GM12878 (cell line): ENCODE measurements around the gene POLDIP3. TPM values are rescaled to one million over a fixed set of nuclear protein-coding genes. Genes with fewer than 3 reads are reported as not detected.

Experiments used
- ATAC-seq: fragments of 200-7000 bp; cut with Tn5 transposase; 3 replicates; pipeline ENCODE4 v1.9.1; 2020; ENCODE audit warnings: mild to moderate bottlenecking, moderate library complexity
- BruUV-seq: library from RNA; stranded (reverse); fragments of 400-500 nt; replicated peaks from 2 replicates; lab custom pipeline; 2021; lab: Mats Ljungman, UMichigan
- CTCF ChIA-PET: fragments of 300-600 bp; sonication (Branson Sonifier 250); formaldehyde crosslinking; extraction: SDS; loops from one replicate; lab custom pipeline; 2021; ENCODE audit warnings: inconsistent platforms; lab: Yijun Ruan, JAX
- POLR2A ChIA-PET: fragments of 350-600 bp; formaldehyde crosslinking; extraction: SDS; loops from one replicate; lab custom pipeline; 2021; ENCODE audit warnings: inconsistent platforms; lab: Charles Lee
- RAD21 ChIA-PET: fragments of 300-600 bp; sonication (Branson Sonifier 250); formaldehyde crosslinking; loops from one replicate; lab custom pipeline; 2023; ENCODE audit warnings: antibody characterized with exemption; ENCODE audit not compliant: unreplicated experiment; lab: Charles Lee
- SMC1A ChIA-PET: fragments of 300-600 bp; sonication (Branson Sonifier 250); formaldehyde crosslinking; loops from one replicate; lab custom pipeline; 2023; ENCODE audit not compliant: unreplicated experiment, uncharacterized antibody; lab: Charles Lee
- DNase-seq: peaks from one replicate; pipeline ENCODE4 v3.0.0-alpha.2; 2011; ENCODE audit warnings: low read depth, low spot score
- FAIRE-seq: peaks from 3 replicates; lab custom pipeline; 2011; peaks lifted over from hg19 to GRCh38; lab: Jason Lieb, UNC
- H2AFZ ChIP-seq: 2 replicates; pipeline ENCODE4 v1.6.0; 2011; ENCODE audit warnings: low read depth, low read length, control low read depth; ENCODE audit not compliant: control insufficient read depth
- H3K27ac ChIP-seq: 2 replicates; pipeline ENCODE4 v1.5.1; 2011; ENCODE audit warnings: control low read depth; ENCODE audit not compliant: control insufficient read depth, insufficient read depth
- H3K27me3 ChIP-seq, 2 experiments: replicated peaks in 1 of 2; 2 replicates each; pipeline versions ENCODE4 v1.6.0 to v1.6.1; 2011; ENCODE audit warnings: low read length in 1 of 2; ENCODE audit not compliant: control insufficient read depth in 2 of 2, insufficient read depth in 2 of 2
- H3K36me3 ChIP-seq, 2 experiments: 2 replicates each; pipeline ENCODE4 v1.5.1; 2011; ENCODE audit warnings: low read length in 1 of 2; ENCODE audit not compliant: control insufficient read depth in 2 of 2, insufficient read depth in 2 of 2
- H3K4me1 ChIP-seq: 2 replicates; pipeline ENCODE4 v1.6.1; 2011; ENCODE audit warnings: mild to moderate bottlenecking, low read length, moderate library complexity, mixed read lengths; ENCODE audit not compliant: control insufficient read depth, insufficient read depth
- H3K4me2 ChIP-seq: 2 replicates; pipeline ENCODE4 v1.6.0; 2011; ENCODE audit warnings: control low read depth; ENCODE audit not compliant: control insufficient read depth, insufficient read depth
- H3K4me3 ChIP-seq: fragments of 200-600 bp; sonication (generic); 2 replicates; pipeline ENCODE4 v1.5.1; 2016
- H3K79me2 ChIP-seq: 2 replicates; pipeline ENCODE4 v1.6.0; 2011; ENCODE audit warnings: low read length; ENCODE audit not compliant: control insufficient read depth, insufficient read depth
- H3K9ac ChIP-seq: 2 replicates; pipeline ENCODE4 v1.8.0; 2011; ENCODE audit warnings: low read length, control low read depth, mixed read lengths; ENCODE audit not compliant: control insufficient read depth, insufficient read depth
- H3K9me3 ChIP-seq: replicated peaks from 3 replicates; pipeline ENCODE4 v1.5.1; 2011; ENCODE audit warnings: mild to moderate bottlenecking, low read length; ENCODE audit not compliant: control insufficient read depth, insufficient read depth
- H4K20me1 ChIP-seq: 2 replicates; pipeline ENCODE4 v1.6.0; 2011; ENCODE audit not compliant: control insufficient read depth, insufficient read depth
- BCL3 ChIP-seq: IDR thresholded peaks from 2 replicates; pipeline ENCODE4 v1.6.1; 2011; ENCODE audit warnings: borderline replicate concordance, low read depth, mild to moderate bottlenecking, moderate library complexity, low read length; ENCODE audit not compliant: insufficient read depth, poor library complexity, severe bottlenecking
- CEBPZ ChIP-seq: fragments of 150-350 bp; IDR thresholded peaks from 2 replicates; pipeline ENCODE4 v1.6.1; 2016; ENCODE audit warnings: low read depth, low read length
- WGBS: methylation state at CpG from one replicate; pipeline ENCODE4 v1.1.6; 2016; ENCODE audit warnings: low lambda C conversion rate; ENCODE audit not compliant: insufficient replicate concordance, insufficient coverage; ENCODE audit errors: missing lambda C conversion rate; 5-methylcytosine and 5-hydroxymethylcytosine counted together
- in situ Hi-C: fragments of 300-500 bp; cut with MboI; formaldehyde crosslinking; loops from 9 replicates; pipeline ENCODE4 v1.14.3; 2018; ENCODE audit warnings: mixed read lengths
- intact Hi-C: fragments of 100-400 bp; cut with micrococcal nuclease; formaldehyde crosslinking; loops from one replicate; pipeline ENCODE4 v1.14.2; 2022; ENCODE audit not compliant: unreplicated experiment
- polyA plus RNA-seq, 11 experiments: library from polyadenylated mRNA; depleted of rRNA in 4 of 11; unstranded in 6 of 11; stranded (reverse) in 5 of 11; fragments of >200 nt; fragmentation: Nextera tagmentation in 4 of 11; fragmentation: Illumina TruSeq in 1 of 11; extraction: Ambion mirVana in 4 of 11; extraction: Trizol in 1 of 11; gene quantifications; 1 replicate in 1 of 11; 2 replicates in 10 of 11; pipeline versions ENCODE4 v1.2.1 to v1.2.3, GENCODE V29; 2011 to 2016; ENCODE audit warnings: inconsistent platforms in 2 of 11, missing spikeins in 2 of 11, low read depth in 1 of 11
- total RNA-seq, 4 experiments: library from RNA; depleted of rRNA in 3 of 4; stranded (reverse); fragments of >200 nt in 3 of 4; fragmentation: Illumina TruSeq in 1 of 4; extraction: Trizol in 1 of 4; gene quantifications; 2 replicates each; pipeline versions ENCODE4 v1.2.1 to v1.2.3, GENCODE V29; 2013 to 2021

Gene POLDIP3
- total and polyA plus RNA-seq, 10 of the 15 experiments (the other 5 are each of a cell fraction or from before 2014, with no cell fraction given): 14.8 to 60.2 (median 49.5) TPM

- Histone ChIP-seq H3K27ac (no peak overlapping the region), H3K9me3 (no peaks in the 10 kb centered on the region), H3K4me2 (no peak overlapping the region), H2AFZ (no peak overlapping the region), H3K27me3 (no peaks in the 10 kb centered on the region), H3K79me2 (no peaks in the 10 kb centered on the region), H3K4me3 (no peak overlapping the region), H3K9ac (no peak overlapping the region), H3K4me1 (peaks cover 8% of the 10 kb centered on the region), H4K20me1 (no peaks in the 10 kb centered on the region; the same call in none of the 2 replicates), H3K36me3 (peaks cover 11 to 41% of the 10 kb centered on the region in 2 experiments; a peak in 3 of 4 replicates)
- FAIRE-seq (no peak), DNase-seq (no peak), ATAC-seq (no peak)
- in situ Hi-C loops: no loop called here
- TF ChIP-seq BCL3 (peak; percentile 62), CEBPZ (no peak)
- no TSS peak for BruUV-seq
- WGBS: 98% methylated on average over 25 of the region's 25 CpGs
- ChIA-PET RAD21 (no interaction called here), SMC1A (no interaction called here), POLR2A (interaction anchor here (1.3 kb wide), 1 partner anchor 28 kb away, joined by 5 read pairs; no protein-coding TSS in a partner anchor), CTCF (interaction anchor here (2.1 kb wide), 1 partner anchor 16 kb away, joined by 5 read pairs; no protein-coding TSS in a partner anchor)
- intact Hi-C loops: no loop called here
Observed at GRCh38 chr22:42626951-42627625, 12.4 kb upstream of the POLDIP3 start.
